ELR (cell line): ENCODE results near the gene INTS6L.
"Not testable (repeated sequence)": the region's sequence is repeated elsewhere in the genome, so short reads cannot be mapped to it uniquely, and the experiment has no call there.

Experiments used
- DNase-seq: peaks from one replicate; pipeline ENCODE4 v3.0.0-alpha.2; 2015; ENCODE audit warnings: low read depth

Gene INTS6L

GRCh38 chrX:135605906-135606305 is 85.4 kb downstream of the INTS6L start:
- DNase-seq: no peak

GRCh38 chrX:135624408-135625204 is 104.1 kb downstream of the INTS6L start:
- not testable (repeated sequence) for DNase-seq

GRCh38 chrX:135625995-135626394 is 105.5 kb downstream of the INTS6L start:
- peak; percentile 30 for DNase-seq

- DNase-seq: no peak
These were observed 108.9 kb downstream of the INTS6L start for GRCh38 chrX:135629342-135629741.
